Stimulated activated CD4-positive, alpha-beta T cell treated with anti-CD3 and anti-CD28 coated beads, Interleukin-4, amount 100 ng/mL, for 4 hours (primary cell): ENCODE measurements around the gene ASIC1.
"Not testable (repeated sequence)": the region's sequence is repeated elsewhere in the genome, so short reads cannot be mapped to it uniquely, and the experiment has no call there.

Source experiments
- DNase-seq, 2 experiments: peaks; one replicate each; pipeline ENCODE4 v3.0.0-alpha.2; 2020

ASIC1 gene

GRCh38 chr12:50057000-50057841, at the start of gene ASIC1:
Gene ASIC1 (plus strand): TSS chr12:50057596. CDS start chr12:50058767, 1,171 bp downstream.
- DNase-seq = peak; percentile 47 to 58

GRCh38 chr12:50013361-50014147, 43.8 kb upstream of the ASIC1 start:
- no peak for DNase-seq

GRCh38 chr12:50014342-50014741, 43.1 kb upstream of the ASIC1 start:
- DNase-seq = no peak

- DNase-seq = no peak
Measured at GRCh38 chr12:50016501-50017475, 40.6 kb upstream of the ASIC1 start.

GRCh38 chr12:50017641-50018040, 39.8 kb upstream of the ASIC1 start:
- no peak for DNase-seq

GRCh38 chr12:50018154-50018553, 39.2 kb upstream of the ASIC1 start:
- no peak for DNase-seq

GRCh38 chr12:50018968-50019367, 38.4 kb upstream of the ASIC1 start:
- DNase-seq = no peak

- no peak for DNase-seq
Measured at GRCh38 chr12:50019524-50019923, 37.9 kb upstream of the ASIC1 start.

- no peak for DNase-seq
Measured at GRCh38 chr12:50021031-50021430, 36.4 kb upstream of the ASIC1 start.

- DNase-seq = no peak
Measured at GRCh38 chr12:50022903-50023302, 34.5 kb upstream of the ASIC1 start.

GRCh38 chr12:50024227-50024626, 33.2 kb upstream of the ASIC1 start:
- no peak for DNase-seq

- DNase-seq = no peak
Measured at GRCh38 chr12:50024805-50025186, 32.6 kb upstream of the ASIC1 start.

GRCh38 chr12:50025187-50026059, 32.0 kb upstream of the ASIC1 start, which contains the start of gene RACGAP1:
Gene RACGAP1 (minus strand): TSS chr12:50025494. CDS start chr12:50016715, 8,779 bp downstream.
- DNase-seq = peak; percentile 84 to 96

GRCh38 chr12:50026691-50027090, 30.7 kb upstream of the ASIC1 start:
- DNase-seq = no peak

- DNase-seq = not testable (repeated sequence)
Measured at GRCh38 chr12:50030449-50030848, 26.9 kb upstream of the ASIC1 start.

GRCh38 chr12:50032515-50032853, 24.9 kb upstream of the ASIC1 start:
- no peak for DNase-seq

- no peak for DNase-seq
Measured at GRCh38 chr12:50032854-50033581, 24.4 kb upstream of the ASIC1 start.

- DNase-seq = no peak
Measured at GRCh38 chr12:50038336-50038735, 19.1 kb upstream of the ASIC1 start.

GRCh38 chr12:50039151-50039835, 18.1 kb upstream of the ASIC1 start:
- DNase-seq = peak; percentile 74 to 89

- no peak for DNase-seq
Measured at GRCh38 chr12:50040657-50041056, 16.7 kb upstream of the ASIC1 start.
